HepG2 (cell line): ENCODE measurements around the gene ANKMY2. TPM values are rescaled to one million over a fixed set of nuclear protein-coding genes. Genes with fewer than 3 reads are reported as not detected.

Experiments used
- ATAC-seq: fragments of 200-7000 bp; cut with Tn5 transposase; 3 replicates; pipeline ENCODE4 v1.9.1; 2020; ENCODE audit warnings: mild to moderate bottlenecking, moderate library complexity
- BruUV-seq: library from RNA; stranded (reverse); fragments of 400-500 nt; replicated peaks from 2 replicates; lab custom pipeline; 2021; lab: Mats Ljungman, UMichigan
- CTCF ChIA-PET: fragments of 300-600 bp; formaldehyde crosslinking; extraction: SDS; loops from one replicate; lab custom pipeline; 2021; ENCODE audit warnings: low total read pairs, inconsistent platforms, low intra/inter-chr PET ratio; lab: Yijun Ruan, JAX
- POLR2A ChIA-PET: fragments of 350-600 bp; sonication (Branson Sonifier 250); formaldehyde crosslinking; loops from one replicate; lab custom pipeline; 2020; ENCODE audit warnings: antibody characterized with exemption, inconsistent platforms; lab: Yijun Ruan, JAX
- DNase-seq: peaks from one replicate; pipeline ENCODE4 v3.0.0-alpha.2; 2015; ENCODE audit warnings: low spot score
- FAIRE-seq: peaks from 3 replicates; lab custom pipeline; 2011; peaks lifted over from hg19 to GRCh38; lab: Jason Lieb, UNC
- H2AFZ ChIP-seq: one replicate; pipeline ENCODE4 v1.6.1; 2011; ENCODE audit warnings: low read length, inconsistent platforms
- H3K27ac ChIP-seq: fragments of 300-600 bp; 3 replicates; pipeline ENCODE4 v1.8.0; 2011; ENCODE audit warnings: mixed run types, mild to moderate bottlenecking, mixed read lengths, low read length, inconsistent platforms; ENCODE audit not compliant: insufficient read depth; ENCODE audit errors: extremely low read length
- H3K27me3 ChIP-seq, 2 experiments: fragments of 200-600 bp in 1 of 2; 2 replicates in 1 of 2; 3 replicates in 1 of 2; pipeline versions ENCODE4 v1.6.0 to v1.8.0; 2011; ENCODE audit warnings: low read length in 2 of 2, mild to moderate bottlenecking in 2 of 2, moderate library complexity in 2 of 2, inconsistent platforms in 1 of 2; ENCODE audit not compliant: insufficient read depth in 2 of 2, control insufficient read depth in 1 of 2
- H3K36me3 ChIP-seq, 2 experiments: fragments of 200-600 bp in 1 of 2; replicated peaks in 1 of 2; 2 replicates in 1 of 2; 3 replicates in 1 of 2; pipeline versions ENCODE4 v1.5.1 to v1.8.0; 2011; ENCODE audit warnings: low read length in 2 of 2, inconsistent platforms in 1 of 2; ENCODE audit not compliant: insufficient read depth in 2 of 2, control insufficient read depth in 1 of 2
- H3K4me1 ChIP-seq: 2 replicates; pipeline ENCODE4 v1.5.1; 2012; ENCODE audit warnings: low read length, inconsistent platforms; ENCODE audit not compliant: insufficient read depth
- H3K4me2 ChIP-seq: 2 replicates; pipeline ENCODE4 v1.6.0; 2011; ENCODE audit warnings: low read depth, low read length, inconsistent platforms
- H3K4me3 ChIP-seq, 3 experiments: fragments of 200-600 bp in 1 of 3; sonication (generic), shearing (Covaris generic) in 1 of 3; replicated peaks in 1 of 3; 2 replicates each; pipeline ENCODE4 v1.5.1; 2011 to 2016; ENCODE audit warnings: low read length in 3 of 3, inconsistent platforms in 2 of 3, low read depth in 2 of 3, mild to moderate bottlenecking in 2 of 3, control low read depth in 1 of 3, mixed read lengths in 1 of 3; ENCODE audit not compliant: insufficient read depth in 1 of 3
- H3K79me2 ChIP-seq: one replicate; pipeline ENCODE4 v1.6.1; 2011; ENCODE audit warnings: low read length, inconsistent platforms; ENCODE audit not compliant: insufficient read depth
- H3K9ac ChIP-seq: 2 replicates; pipeline ENCODE4 v1.6.0; 2011; ENCODE audit warnings: mild to moderate bottlenecking, low read depth, low read length, inconsistent platforms; ENCODE audit not compliant: insufficient read depth
- H3K9me3 ChIP-seq: 2 replicates; pipeline ENCODE4 v1.5.1; 2012; ENCODE audit warnings: mild to moderate bottlenecking, low read length
- H4K20me1 ChIP-seq: 2 replicates; pipeline ENCODE4 v1.6.0; 2011; ENCODE audit warnings: inconsistent platforms, mild to moderate bottlenecking, low read length, moderate library complexity; ENCODE audit not compliant: insufficient read depth
- AGO2 ChIP-seq: fragments of 200-400 bp; formaldehyde crosslinking; optimal IDR thresholded peaks from 2 replicates; pipeline ENCODE3; 2017; ENCODE audit warnings: mild to moderate bottlenecking, low read depth, low read length, moderate library complexity
- ATF7 ChIP-seq, 2 experiments: fragments of 450-650 bp in 1 of 2; sonication (generic) in 1 of 2; formaldehyde crosslinking in 1 of 2; IDR thresholded peaks; 2 replicates each; pipeline versions ENCODE4 v1.4.0 to v1.6.1; 2016 to 2020; ENCODE audit warnings: antibody characterized with exemption in 1 of 2, mild to moderate bottlenecking in 1 of 2, missing genetic modification reagents in 1 of 2
- NCOA5 ChIP-seq: sonication (generic); formaldehyde crosslinking; IDR thresholded peaks from 2 replicates; pipeline ENCODE4 v1.4.0; 2020; ENCODE audit warnings: missing genetic modification reagents
- PAF1 ChIP-seq: IDR thresholded peaks from 2 replicates; pipeline ENCODE4 v1.6.1; 2016; ENCODE audit warnings: missing genetic modification reagents, missing compliant biosample characterization
- PPARG ChIP-seq: conservative IDR thresholded peaks from 2 replicates; pipeline ENCODE4 v1.6.1; 2016; ENCODE audit warnings: missing biosample characterization, missing genetic modification reagents
- SMC3 ChIP-seq: IDR thresholded peaks from 2 replicates; pipeline ENCODE4 v1.6.1; 2011; ENCODE audit warnings: low read length, improper control_type of control experiment
- SMYD3 ChIP-seq: sonication (generic); formaldehyde crosslinking; IDR thresholded peaks from 2 replicates; pipeline ENCODE4 v1.8.1; 2023; ENCODE audit warnings: mild to moderate bottlenecking, missing genetic modification reagents
- SRSF9 ChIP-seq: fragments of 200-400 bp; formaldehyde crosslinking; IDR thresholded peaks from 2 replicates; pipeline ENCODE4 v1.6.1; 2018; ENCODE audit warnings: borderline replicate concordance, mild to moderate bottlenecking, low read depth, low read length; ENCODE audit not compliant: insufficient read depth, poor library complexity, severe bottlenecking
- ZFP36 ChIP-seq: fragments of 150-350 bp; IDR thresholded peaks from 2 replicates; pipeline ENCODE4 v1.6.1; 2018; ENCODE audit warnings: borderline replicate concordance, low read length, low read depth; ENCODE audit not compliant: partially characterized antibody
- ZNF530 ChIP-seq: sonication (generic); formaldehyde crosslinking; IDR thresholded peaks from 2 replicates; pipeline ENCODE4 v1.5.0; 2020; ENCODE audit warnings: low read depth, mild to moderate bottlenecking, missing genetic modification reagents
- ZNF652 ChIP-seq: IDR thresholded peaks from 2 replicates; pipeline ENCODE4 v1.6.1; 2016; ENCODE audit warnings: low read depth, borderline replicate concordance
- ZNF780A ChIP-seq: sonication (generic); formaldehyde crosslinking; IDR thresholded peaks from 2 replicates; pipeline ENCODE4 v1.8.0; 2022; ENCODE audit warnings: mild to moderate bottlenecking, missing genetic modification reagents, moderate library complexity
- ZNF782 ChIP-seq: sonication (generic); formaldehyde crosslinking; IDR thresholded peaks from 2 replicates; pipeline ENCODE4 v1.4.0; 2020; ENCODE audit warnings: missing genetic modification reagents, mild to moderate bottlenecking, borderline replicate concordance
- WGBS: methylation state at CpG from one replicate; pipeline ENCODE4 v1.1.6; 2017; ENCODE audit warnings: low lambda C conversion rate; 5-methylcytosine and 5-hydroxymethylcytosine counted together
- in situ Hi-C: cut with HindIII; loops from 2 replicates; pipeline ENCODE4 v1.10.0; 2017; ENCODE audit warnings: low pct_unique_long_range_greater_than_20kb; ENCODE audit not compliant: extremely low pct_ligation_motif_present
- intact Hi-C: fragments of 100-400 bp; cut with micrococcal nuclease; formaldehyde crosslinking; loops from one replicate; pipeline ENCODE4 v1.10.0; 2022; ENCODE audit not compliant: unreplicated experiment
- polyA plus RNA-seq, 8 experiments: library from polyadenylated mRNA; depleted of rRNA in 3 of 8; stranded (reverse) in 7 of 8; unstranded in 1 of 8; fragments of >200 nt; fragmentation: Illumina TruSeq in 4 of 8; extraction: Trizol in 4 of 8; gene quantifications; 2 replicates each; pipeline versions ENCODE4 v1.2.1 to v1.2.3, GENCODE V29; 2011 to 2016; ENCODE audit warnings: low read depth in 4 of 8, missing spikeins in 1 of 8, mixed read lengths in 1 of 8; ENCODE audit not compliant: insufficient read depth in 1 of 8
- total RNA-seq, 5 experiments: library from RNA; depleted of rRNA; stranded (reverse); fragments of >200 nt; fragmentation: Illumina TruSeq; extraction: Trizol; gene quantifications; 2 replicates each; pipeline ENCODE4 v1.2.3, GENCODE V29; 2016; ENCODE audit warnings: low read depth in 1 of 5
- TF ChIP-seq, protein P1 (sequence below): sonication (generic); formaldehyde crosslinking; IDR thresholded peaks from 2 replicates; pipeline ENCODE4 v1.9.0; 2021; ENCODE audit warnings: missing genetic modification reagents, mild to moderate bottlenecking, borderline replicate concordance
- TF ChIP-seq, protein P2 (sequence below): IDR thresholded peaks from 2 replicates; pipeline ENCODE4 v1.6.1; 2016; ENCODE audit warnings: low read depth, missing genetic modification reagents, missing compliant biosample characterization
- TF ChIP-seq, protein P3 (sequence below): sonication (generic); formaldehyde crosslinking; IDR thresholded peaks from 2 replicates; pipeline ENCODE4 v1.8.0; 2022; ENCODE audit warnings: mild to moderate bottlenecking, missing genetic modification reagents, borderline replicate concordance

Gene ANKMY2
- total and polyA plus RNA-seq, 2 of the 13 experiments (the other 11 are each of a cell fraction or from before 2014, with no cell fraction given) = 12.2 to 21.6 TPM

DNA sequence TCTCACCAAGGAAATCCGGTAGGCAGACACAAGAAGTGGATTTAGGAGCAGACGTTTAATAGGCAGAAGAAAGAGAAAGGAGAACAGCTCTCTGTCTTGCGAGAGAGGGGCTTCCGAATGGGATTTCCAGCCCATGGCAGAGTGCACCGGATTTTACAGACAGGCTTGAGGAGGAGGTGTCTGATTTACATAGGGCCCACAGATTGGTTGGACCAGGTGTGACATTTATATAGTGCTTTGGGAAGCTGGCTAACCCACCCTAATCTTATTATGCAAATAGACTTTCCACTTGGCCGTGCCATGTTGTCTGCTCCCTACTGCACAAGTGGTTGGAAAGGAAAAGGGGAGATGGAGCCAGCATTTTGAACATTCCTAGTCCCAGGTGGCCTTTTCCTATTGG is 57.8 kb downstream of the ANKMY2 start (continued):
- TF ChIP-seq, protein P1, sequence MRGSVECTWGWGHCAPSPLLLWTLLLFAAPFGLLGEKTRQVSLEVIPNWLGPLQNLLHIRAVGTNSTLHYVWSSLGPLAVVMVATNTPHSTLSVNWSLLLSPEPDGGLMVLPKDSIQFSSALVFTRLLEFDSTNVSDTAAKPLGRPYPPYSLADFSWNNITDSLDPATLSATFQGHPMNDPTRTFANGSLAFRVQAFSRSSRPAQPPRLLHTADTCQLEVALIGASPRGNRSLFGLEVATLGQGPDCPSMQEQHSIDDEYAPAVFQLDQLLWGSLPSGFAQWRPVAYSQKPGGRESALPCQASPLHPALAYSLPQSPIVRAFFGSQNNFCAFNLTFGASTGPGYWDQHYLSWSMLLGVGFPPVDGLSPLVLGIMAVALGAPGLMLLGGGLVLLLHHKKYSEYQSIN (CRISPR knock-in tag) = no peak

DNA sequence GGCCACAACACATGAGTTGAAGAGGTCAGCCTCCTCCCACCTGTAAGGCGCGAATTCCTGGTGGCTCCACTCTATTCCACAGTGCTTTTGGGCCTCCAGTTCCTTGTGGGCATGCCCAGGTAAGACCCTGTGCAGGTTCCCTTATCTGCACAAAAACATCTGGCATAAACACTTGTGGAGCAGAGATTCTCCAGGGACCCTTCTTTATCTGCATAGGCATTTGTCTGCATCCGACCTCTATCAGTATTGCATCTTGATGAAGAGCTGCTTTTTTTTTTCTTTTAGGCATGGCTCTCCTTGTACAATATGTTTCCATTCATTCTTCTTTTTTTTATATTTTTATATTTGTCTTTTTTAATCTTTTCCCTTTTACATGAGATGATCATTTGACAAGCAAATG is 58.4 kb downstream of the ANKMY2 start:
- Histone ChIP-seq H3K4me1 (no peaks in the 10 kb centered on the region), H3K4me2 (no peak overlapping the region), H3K9me3 (no peaks in the 10 kb centered on the region), H3K9ac (no peak overlapping the region), H4K20me1 (no peaks in the 10 kb centered on the region), H3K27me3 (peaks cover 0 to 3% of the 10 kb centered on the region in 2 experiments; a peak in 1 of 5 replicates), H3K27ac (no peak overlapping the region), H3K4me3 (no peak overlapping the region), H3K36me3 (no peaks in the 10 kb centered on the region), H3K79me2 (no peaks in the 10 kb centered on the region), H2AFZ (no peak overlapping the region)
- BruUV-seq = no TSS peak
- WGBS = 68% methylated on average over 3 of the region's 3 CpGs
- ChIA-PET CTCF (no interaction called here), POLR2A (no interaction called here)
- TF ChIP-seq, protein P2, sequence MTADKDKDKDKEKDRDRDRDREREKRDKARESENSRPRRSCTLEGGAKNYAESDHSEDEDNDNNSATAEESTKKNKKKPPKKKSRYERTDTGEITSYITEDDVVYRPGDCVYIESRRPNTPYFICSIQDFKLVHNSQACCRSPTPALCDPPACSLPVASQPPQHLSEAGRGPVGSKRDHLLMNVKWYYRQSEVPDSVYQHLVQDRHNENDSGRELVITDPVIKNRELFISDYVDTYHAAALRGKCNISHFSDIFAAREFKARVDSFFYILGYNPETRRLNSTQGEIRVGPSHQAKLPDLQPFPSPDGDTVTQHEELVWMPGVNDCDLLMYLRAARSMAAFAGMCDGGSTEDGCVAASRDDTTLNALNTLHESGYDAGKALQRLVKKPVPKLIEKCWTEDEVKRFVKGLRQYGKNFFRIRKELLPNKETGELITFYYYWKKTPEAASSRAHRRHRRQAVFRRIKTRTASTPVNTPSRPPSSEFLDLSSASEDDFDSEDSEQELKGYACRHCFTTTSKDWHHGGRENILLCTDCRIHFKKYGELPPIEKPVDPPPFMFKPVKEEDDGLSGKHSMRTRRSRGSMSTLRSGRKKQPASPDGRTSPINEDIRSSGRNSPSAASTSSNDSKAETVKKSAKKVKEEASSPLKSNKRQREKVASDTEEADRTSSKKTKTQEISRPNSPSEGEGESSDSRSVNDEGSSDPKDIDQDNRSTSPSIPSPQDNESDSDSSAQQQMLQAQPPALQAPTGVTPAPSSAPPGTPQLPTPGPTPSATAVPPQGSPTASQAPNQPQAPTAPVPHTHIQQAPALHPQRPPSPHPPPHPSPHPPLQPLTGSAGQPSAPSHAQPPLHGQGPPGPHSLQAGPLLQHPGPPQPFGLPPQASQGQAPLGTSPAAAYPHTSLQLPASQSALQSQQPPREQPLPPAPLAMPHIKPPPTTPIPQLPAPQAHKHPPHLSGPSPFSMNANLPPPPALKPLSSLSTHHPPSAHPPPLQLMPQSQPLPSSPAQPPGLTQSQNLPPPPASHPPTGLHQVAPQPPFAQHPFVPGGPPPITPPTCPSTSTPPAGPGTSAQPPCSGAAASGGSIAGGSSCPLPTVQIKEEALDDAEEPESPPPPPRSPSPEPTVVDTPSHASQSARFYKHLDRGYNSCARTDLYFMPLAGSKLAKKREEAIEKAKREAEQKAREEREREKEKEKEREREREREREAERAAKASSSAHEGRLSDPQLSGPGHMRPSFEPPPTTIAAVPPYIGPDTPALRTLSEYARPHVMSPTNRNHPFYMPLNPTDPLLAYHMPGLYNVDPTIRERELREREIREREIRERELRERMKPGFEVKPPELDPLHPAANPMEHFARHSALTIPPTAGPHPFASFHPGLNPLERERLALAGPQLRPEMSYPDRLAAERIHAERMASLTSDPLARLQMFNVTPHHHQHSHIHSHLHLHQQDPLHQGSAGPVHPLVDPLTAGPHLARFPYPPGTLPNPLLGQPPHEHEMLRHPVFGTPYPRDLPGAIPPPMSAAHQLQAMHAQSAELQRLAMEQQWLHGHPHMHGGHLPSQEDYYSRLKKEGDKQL (CRISPR knock-in tag) = no peak
- TF ChIP-seq SMYD3 (CRISPR knock-in tag) = no peak
- TF ChIP-seq AGO2 = no peak
- no peak for TF ChIP-seq ZNF780A
- no peak for TF ChIP-seq ZFP36
- no peak for TF ChIP-seq ZNF652 (CRISPR knock-in tag)
- TF ChIP-seq SRSF9 = no peak
- TF ChIP-seq, protein P3, sequence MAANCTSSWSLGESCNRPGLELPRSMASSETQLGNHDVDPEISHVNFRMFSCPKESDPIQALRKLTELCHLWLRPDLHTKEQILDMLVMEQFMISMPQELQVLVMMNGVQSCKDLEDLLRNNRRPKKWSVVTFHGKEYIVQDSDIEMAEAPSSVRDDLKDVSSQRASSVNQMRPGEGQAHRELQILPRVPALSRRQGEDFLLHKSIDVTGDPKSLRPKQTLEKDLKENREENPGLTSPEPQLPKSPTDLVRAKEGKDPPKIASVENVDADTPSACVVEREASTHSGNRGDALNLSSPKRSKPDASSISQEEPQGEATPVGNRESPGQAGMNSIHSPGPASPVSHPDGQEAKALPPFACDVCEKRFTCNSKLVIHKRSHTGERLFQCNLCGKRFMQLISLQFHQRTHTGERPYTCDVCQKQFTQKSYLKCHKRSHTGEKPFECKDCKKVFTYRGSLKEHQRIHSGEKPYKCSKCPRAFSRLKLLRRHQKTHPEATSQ (CRISPR knock-in tag) = no peak
- TF ChIP-seq ATF7 (IDR thresholded peaks at IDR 0.05) = no peak
- no peak for TF ChIP-seq ATF7 (CRISPR knock-in tag; IDR thresholded peaks at IDR 0.05)
- no peak for TF ChIP-seq ZNF782 (CRISPR knock-in tag)
- no peak for TF ChIP-seq NCOA5 (CRISPR knock-in tag)
- TF ChIP-seq PAF1 (CRISPR knock-in tag) = no peak
- no peak for TF ChIP-seq PPARG
- TF ChIP-seq SMC3 = no peak
- no peak for TF ChIP-seq ZNF530
- FAIRE-seq (no peak), ATAC-seq (no peak), DNase-seq (no peak)
- in situ Hi-C loops = no loop called here
- intact Hi-C loops = no loop called here
